Prostate gland (tissue), 2 donors: ENCODE data around the gene RDX. TPM values are rescaled to one million over a fixed set of nuclear protein-coding genes. Genes with fewer than 3 reads are reported as not detected.

Experiments used
- DNase-seq: peaks from one replicate; pipeline ENCODE4 v3.0.0-alpha.2; 2019; ENCODE audit warnings: low spot score
- H3K27ac ChIP-seq, 2 donors: fragments of 200-600 bp; sonication (generic); 2 replicates each; pipeline ENCODE4 v1.5.1; 2017 to 2019
- H3K27me3 ChIP-seq: fragments of 200-600 bp; sonication (generic); replicated peaks from 2 replicates; pipeline ENCODE4 v1.5.1; 2019; ENCODE audit not compliant: insufficient read depth
- H3K36me3 ChIP-seq, 2 donors: fragments of 200-600 bp; sonication (generic); 1 replicate in 1 of 2; 2 replicates in 1 of 2; pipeline versions ENCODE4 v1.5.1 to v1.8.1; 2017 to 2019
- H3K4me1 ChIP-seq: fragments of 200-600 bp; sonication (generic); replicated peaks from 2 replicates; pipeline ENCODE4 v1.5.1; 2019
- H3K4me3 ChIP-seq, 2 donors: fragments of 200-600 bp; sonication (generic); 2 replicates each; pipeline ENCODE4 v1.5.1; 2017 to 2019
- H3K9me3 ChIP-seq: fragments of 200-600 bp; sonication (generic); 2 replicates; pipeline ENCODE4 v1.5.1; 2017
- CTCF ChIP-seq, 4 experiments: fragments of 200-600 bp in 2 of 4; fragments of 450-650 bp in 2 of 4; sonication (generic) in 2 of 4; IDR thresholded peaks; 1 replicate in 3 of 4; 2 replicates in 1 of 4; pipeline ENCODE4 v1.5.1; 2016 to 2019; ENCODE audit warnings: antibody characterized with exemption in 4 of 4, mild to moderate bottlenecking in 2 of 4, moderate library complexity in 2 of 4
- POLR2A ChIP-seq: fragments of 450-650 bp; IDR thresholded peaks from one replicate; pipeline ENCODE4 v1.6.1; 2016; ENCODE audit warnings: antibody characterized with exemption, mild to moderate bottlenecking
- POLR2AphosphoS5 ChIP-seq: sonication (generic); formaldehyde crosslinking; IDR thresholded peaks from one replicate; pipeline ENCODE4 v1.6.1; 2017; ENCODE audit warnings: antibody characterized with exemption
- WGBS: methylation state at CpG from one replicate; pipeline ENCODE4 v1.1.5; 2018; 5-methylcytosine and 5-hydroxymethylcytosine counted together
- intact Hi-C: fragments of 100-400 bp; cut with DNase I; formaldehyde crosslinking; loops from one replicate; pipeline ENCODE4 v1.14.2; 2022
- total RNA-seq, 2 donors: library from RNA; depleted of rRNA; stranded (reverse); fragments of >200 nt; gene quantifications; one replicate each; pipeline ENCODE4 v1.1.0, GENCODE V29; 2016

Gene RDX
- total RNA-seq, 2 donors from 2014 or later, result 45.4 to 136 TPM

GRCh38 chr11:110133160-110133559, 163.3 kb downstream of the RDX start:
- Histone ChIP-seq H3K9me3 (no peaks in the 10 kb centered on the region), H3K36me3 (no peaks in the 10 kb centered on the region), H3K27ac (no peak overlapping the region), H3K27me3 (no peaks in the 10 kb centered on the region), H3K4me1 (no peaks in the 10 kb centered on the region), H3K4me3 (no peak overlapping the region)
- no peak for DNase-seq
- intact Hi-C loops, result no loop called here
- 88% methylated on average over 2 of the region's 2 CpGs for WGBS
- TF ChIP-seq CTCF (IDR thresholded peaks at IDR 0.05) (no peak), POLR2AphosphoS5 (no peak), POLR2A (no peak)

GRCh38 chr11:110131386-110132123, 164.9 kb downstream of the RDX start:
- Histone ChIP-seq H3K27me3 (no peaks in the 10 kb centered on the region), H3K36me3 (no peaks in the 10 kb centered on the region), H3K4me1 (no peaks in the 10 kb centered on the region), H3K9me3 (no peaks in the 10 kb centered on the region), H3K27ac (no peak overlapping the region), H3K4me3 (no peak overlapping the region)
- DNase-seq, result no peak
- intact Hi-C loops, result no loop called here
- WGBS, result 69% methylated on average over 6 of the region's 6 CpGs
- TF ChIP-seq POLR2AphosphoS5 (no peak), CTCF (IDR thresholded peaks at IDR 0.05) (no peak), POLR2A (no peak)

GRCh38 chr11:110130642-110131238, 165.7 kb downstream of the RDX start:
- WGBS, result 64% methylated on average over 10 of the region's 10 CpGs
- TF ChIP-seq CTCF (IDR thresholded peaks at IDR 0.05) (no peak), POLR2A (no peak), POLR2AphosphoS5 (no peak)
- no peak for DNase-seq
- intact Hi-C loops, result no loop called here
- H3K27ac ChIP-seq, result no peak overlapping the region
- H3K4me3 ChIP-seq, result no peak overlapping the region
- H3K4me1 ChIP-seq, result no peaks in the 10 kb centered on the region
- H3K9me3 ChIP-seq, result no peaks in the 10 kb centered on the region
- H3K27me3 ChIP-seq, result no peaks in the 10 kb centered on the region
- no peaks in the 10 kb centered on the region for H3K36me3 ChIP-seq

GRCh38 chr11:110128161-110128560, 168.3 kb downstream of the RDX start:
- intact Hi-C loops, result no loop called here
- no peaks in the 10 kb centered on the region for H3K27me3 ChIP-seq
- no peak overlapping the region for H3K4me3 ChIP-seq
- no peaks in the 10 kb centered on the region for H3K4me1 ChIP-seq
- TF ChIP-seq POLR2AphosphoS5, result no peak
- no peak for TF ChIP-seq CTCF (IDR thresholded peaks at IDR 0.05)
- no peak for TF ChIP-seq POLR2A
- 28% methylated on average over 2 of the region's 2 CpGs for WGBS
- H3K27ac ChIP-seq, result no peak overlapping the region
- no peaks in the 10 kb centered on the region for H3K36me3 ChIP-seq
- no peaks in the 10 kb centered on the region for H3K9me3 ChIP-seq
- DNase-seq, result no peak

- no peaks in the 10 kb centered on the region for H3K9me3 ChIP-seq
- H3K36me3 ChIP-seq, result no peaks in the 10 kb centered on the region
- intact Hi-C loops, result no loop called here
- DNase-seq, result no peak
- no peak overlapping the region for H3K4me3 ChIP-seq
- 63% methylated on average over 4 of the region's 4 CpGs for WGBS
- TF ChIP-seq CTCF (IDR thresholded peaks at IDR 0.05) (no peak), POLR2A (no peak), POLR2AphosphoS5 (no peak)
- no peaks in the 10 kb centered on the region for H3K4me1 ChIP-seq
- H3K27me3 ChIP-seq, result no peaks in the 10 kb centered on the region
- H3K27ac ChIP-seq, result no peak overlapping the region
Observed at GRCh38 chr11:110126936-110127335, 169.5 kb downstream of the RDX start.
